Heart left ventricle (tissue), 16 donors: ENCODE measurements around the gene ASAP2. TPM values are rescaled to one million over a fixed set of nuclear protein-coding genes. Genes with fewer than 3 reads are reported as not detected.
A peak's percentile ranks its signal among the peaks of the same experiment; 100 is the strongest.

Experiments used
- ATAC-seq, 4 donors: fragments of 200-7000 bp; cut with Tn5 transposase; one replicate each; pipeline ENCODE4 v1.9.1; 2020 to 2022; ENCODE audit warnings: moderate library complexity in 4 of 4, mild to moderate bottlenecking in 3 of 4, moderate number of reproducible peaks in 1 of 4
- DNase-seq, 5 donors: peaks; one replicate each; pipeline ENCODE4 v3.0.0-alpha.2; 2020
- H3K27ac ChIP-seq, 12 donors: fragments of 200-600 bp; sonication (generic) in 4 of 12; one replicate each; pipeline versions ENCODE4 v1.5.0 to v1.8.0; 2016 to 2022; ENCODE audit warnings: mild to moderate bottlenecking in 2 of 12
- H3K27me3 ChIP-seq, 9 donors: fragments of 200-600 bp; sonication (generic) in 2 of 9; one replicate each; pipeline versions ENCODE4 v1.5.1 to v1.8.0; 2016 to 2022; ENCODE audit warnings: mild to moderate bottlenecking in 3 of 9
- H3K36me3 ChIP-seq, 9 donors: fragments of 200-600 bp; sonication (generic) in 2 of 9; one replicate each; pipeline versions ENCODE4 v1.5.0 to v1.8.0; 2018 to 2022; ENCODE audit warnings: mild to moderate bottlenecking in 2 of 9
- H3K4me1 ChIP-seq, 12 donors: fragments of 200-600 bp; sonication (generic) in 4 of 12; one replicate each; pipeline versions ENCODE4 v1.5.0 to v1.8.0; 2016 to 2022; ENCODE audit warnings: mild to moderate bottlenecking in 3 of 12
- H3K4me3 ChIP-seq, 12 donors: fragments of 200-600 bp; sonication (generic) in 4 of 12; one replicate each; pipeline versions ENCODE4 v1.5.0 to v1.8.0; 2017 to 2022; ENCODE audit warnings: mild to moderate bottlenecking in 9 of 12, moderate library complexity in 4 of 12
- H3K9me3 ChIP-seq, 12 donors: fragments of 200-600 bp; sonication (generic) in 4 of 12; one replicate each; pipeline versions ENCODE4 v1.5.0 to v1.8.0; 2016 to 2022; ENCODE audit warnings: mild to moderate bottlenecking in 1 of 12
- POLR2A ChIP-seq, 2 donors: fragments of 450-650 bp; IDR thresholded peaks; one replicate each; pipeline ENCODE4 v1.6.1; 2017; ENCODE audit warnings: antibody characterized with exemption in 2 of 2, mild to moderate bottlenecking in 2 of 2, moderate library complexity in 2 of 2
- WGBS, 4 donors: extraction: QIAGEN DNeasy Blood & Tissue Kit in 2 of 4; methylation state at CpG; one replicate each; pipeline versions ENCODE4 v1.1.5 to v1.1.7; 2013 to 2018; 5-methylcytosine and 5-hydroxymethylcytosine counted together
- intact Hi-C, 10 donors: fragments of 100-400 bp; cut with DNase I; formaldehyde crosslinking; loops; one replicate each; pipeline versions ENCODE4 v1.11.1 to v1.14.2; 2022
- polyA plus RNA-seq, 2 donors: library from polyadenylated mRNA; stranded (reverse); fragments of 200-250 nt; gene quantifications; one replicate each; pipeline ENCODE4 v1.2.3, GENCODE V29; 2013
- total RNA-seq, 9 donors: library from RNA; depleted of rRNA in 2 of 9; stranded (reverse); fragments of >200 nt in 2 of 9; fragmentation: NEBNext Ultra II Directional in 3 of 9; extraction: Animal tissue kit (Norgen Biotek cat#: 25700) in 3 of 9; gene quantifications; one replicate each; pipeline versions ENCODE4 v1.1.0 to v1.2.4, GENCODE V29; 2016 to 2023
- TF ChIP-seq, protein P1 (sequence below), 12 donors: fragments of 200-600 bp; sonication (generic) in 4 of 12; IDR thresholded peaks; one replicate each; pipeline versions ENCODE4 v1.5.0 to v1.8.0; 2018 to 2022; ENCODE audit warnings: antibody characterized with exemption in 12 of 12, mild to moderate bottlenecking in 5 of 12
- donor health status: ischemic (EF 13 %, LVEDD 7.1; RV severe dilation, severe dysfunction).
- donor health status: healthy with polysubstance abuse.
- donor health status: DM: no; HTN: yes; CAD: no.
- donor health status: DM: no; HTN: no; CAD: no.
- donor health status: ischemic (EF 25% LVEDD 6.9; RV normal size, moderate dysfunction).
- donor health status: ischemic (EF 25% LVEDD 5.7; RV mildly dilated, moderate dysfunction).
- donor health status: healthy.
- donor health status: DM: yes; HTN: yes; CAD: no.
- donor health status: ischemic (EF 35%, LVEDD 5.7; RV mildly dilated, moderate dysfunction).
- donor health status: nonischemic (EF 11% LVEDD 7.7; RV severe dilation, severe dysfunction).
- donor health status: DM: yes; HTN: yes; CAD: no.
- donor health status: PGD.
- donor health status: ischemic (EF 29% LVEDD 5.4; RV normal size, mild dysfunction).
- donor health status: nonischemic (EF 23%, LVEDD 6.1; RV moderate dilation, normal function).

ASAP2 gene
- total and polyA plus RNA-seq, 11 donors, result 6.7 to 17.0 (median 11.9) TPM

DNA sequence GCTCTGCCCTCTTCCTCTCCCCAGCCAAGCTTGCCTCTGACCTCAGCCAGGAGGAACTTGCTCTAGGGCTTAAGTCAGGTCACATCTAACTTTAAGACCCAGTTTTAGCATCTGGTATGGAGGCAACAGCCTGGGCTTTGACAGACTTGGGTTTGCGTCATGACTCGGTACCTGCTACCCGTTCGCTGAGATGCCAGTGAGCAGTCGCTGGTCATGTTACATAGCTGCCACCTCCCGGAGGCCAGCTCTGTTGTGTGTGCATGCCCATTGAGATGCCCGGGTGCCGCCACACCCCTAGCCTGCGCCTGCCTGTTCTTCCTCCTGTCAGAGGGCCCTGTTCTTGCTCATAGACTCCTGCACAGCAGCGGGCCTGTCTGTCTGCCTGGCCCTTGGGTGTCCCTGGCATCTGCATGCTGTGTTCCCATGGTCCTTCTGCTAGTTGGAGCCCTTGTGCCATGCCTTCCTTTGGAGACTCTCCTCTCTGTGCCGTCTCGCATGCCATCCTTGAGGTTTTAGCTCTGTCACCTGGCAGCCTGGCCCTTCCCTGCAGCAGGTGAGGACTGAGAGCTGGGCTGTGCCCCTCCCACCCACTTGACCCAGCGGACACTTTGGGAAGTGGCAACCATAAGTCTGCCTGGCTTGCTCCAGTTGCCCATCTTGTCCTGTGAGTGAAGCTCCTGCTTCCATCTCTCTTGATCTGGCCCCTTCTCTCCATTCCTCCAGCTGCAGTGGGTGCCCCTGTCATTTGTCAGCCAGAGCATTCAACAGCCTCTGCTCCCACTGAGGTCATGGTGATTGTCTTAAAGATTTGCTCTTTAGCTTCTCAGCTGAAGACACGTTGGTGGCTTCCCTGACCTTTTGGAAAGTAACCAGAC, 24.9 kb downstream of the ASAP2 start:
- Histone ChIP-seq H3K4me3 (no peak overlapping the region), H3K36me3 (no peaks in the 10 kb centered on the region), H3K27me3 (peaks cover 0 to 3% (median 0%) of the 10 kb centered on the region in 9 donors), H3K27ac (peak overlapping the region in 11 of 12 donors; percentile 17 to 76 (median 48)), H3K4me1 (peaks cover 47 to 100% (median 96%) of the 10 kb centered on the region in 12 donors), H3K9me3 (no peaks in the 10 kb centered on the region)
- 83 to 90% (median 86%) methylated on average over 8 to 14 of the region's 14 CpGs for WGBS, 4 donors
- ATAC-seq (no peak), DNase-seq (peak in 1 of 5 donors; percentile 67)
- intact Hi-C loops, result no loop called here
- TF ChIP-seq, protein P1, sequence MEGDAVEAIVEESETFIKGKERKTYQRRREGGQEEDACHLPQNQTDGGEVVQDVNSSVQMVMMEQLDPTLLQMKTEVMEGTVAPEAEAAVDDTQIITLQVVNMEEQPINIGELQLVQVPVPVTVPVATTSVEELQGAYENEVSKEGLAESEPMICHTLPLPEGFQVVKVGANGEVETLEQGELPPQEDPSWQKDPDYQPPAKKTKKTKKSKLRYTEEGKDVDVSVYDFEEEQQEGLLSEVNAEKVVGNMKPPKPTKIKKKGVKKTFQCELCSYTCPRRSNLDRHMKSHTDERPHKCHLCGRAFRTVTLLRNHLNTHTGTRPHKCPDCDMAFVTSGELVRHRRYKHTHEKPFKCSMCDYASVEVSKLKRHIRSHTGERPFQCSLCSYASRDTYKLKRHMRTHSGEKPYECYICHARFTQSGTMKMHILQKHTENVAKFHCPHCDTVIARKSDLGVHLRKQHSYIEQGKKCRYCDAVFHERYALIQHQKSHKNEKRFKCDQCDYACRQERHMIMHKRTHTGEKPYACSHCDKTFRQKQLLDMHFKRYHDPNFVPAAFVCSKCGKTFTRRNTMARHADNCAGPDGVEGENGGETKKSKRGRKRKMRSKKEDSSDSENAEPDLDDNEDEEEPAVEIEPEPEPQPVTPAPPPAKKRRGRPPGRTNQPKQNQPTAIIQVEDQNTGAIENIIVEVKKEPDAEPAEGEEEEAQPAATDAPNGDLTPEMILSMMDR (IDR thresholded peaks at IDR 0.05), result no peak
- no peak for TF ChIP-seq POLR2A (IDR thresholded peaks at IDR 0.05)

DNA sequence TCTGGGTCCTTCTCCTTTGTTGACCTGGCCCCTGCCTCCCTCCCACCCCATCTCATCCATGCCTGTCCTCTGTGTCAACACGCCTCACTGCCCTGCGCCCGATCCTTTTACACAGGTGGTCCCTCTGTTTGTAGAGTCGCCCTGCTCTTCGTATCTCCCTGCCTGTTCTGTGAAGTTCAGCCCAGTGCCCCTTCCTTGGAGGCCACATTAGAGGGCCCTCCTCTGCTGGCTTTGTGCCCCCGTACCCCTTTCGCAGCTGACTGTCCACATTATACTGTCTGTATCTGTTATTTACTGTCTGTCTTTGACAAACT, 25.5 kb downstream of the ASAP2 start:
- intact Hi-C loops, result no loop called here
- Histone ChIP-seq H3K27me3 (peaks cover 0 to 3% (median 0%) of the 10 kb centered on the region in 9 donors), H3K27ac (peak overlapping the region in 3 of 12 donors; percentile 17 to 31 (median 21)), H3K4me1 (peaks cover 47 to 100% (median 95%) of the 10 kb centered on the region in 12 donors), H3K4me3 (no peak overlapping the region), H3K9me3 (no peaks in the 10 kb centered on the region), H3K36me3 (no peaks in the 10 kb centered on the region)
- DNase-seq, result no peak
- WGBS, 4 donors, result 90 to 96% (median 92%) methylated on average over 7 of the region's 7 CpGs
- no peak for ATAC-seq
- TF ChIP-seq, protein P1 (IDR thresholded peaks at IDR 0.05), result no peak
- TF ChIP-seq POLR2A (IDR thresholded peaks at IDR 0.05), result no peak

DNA sequence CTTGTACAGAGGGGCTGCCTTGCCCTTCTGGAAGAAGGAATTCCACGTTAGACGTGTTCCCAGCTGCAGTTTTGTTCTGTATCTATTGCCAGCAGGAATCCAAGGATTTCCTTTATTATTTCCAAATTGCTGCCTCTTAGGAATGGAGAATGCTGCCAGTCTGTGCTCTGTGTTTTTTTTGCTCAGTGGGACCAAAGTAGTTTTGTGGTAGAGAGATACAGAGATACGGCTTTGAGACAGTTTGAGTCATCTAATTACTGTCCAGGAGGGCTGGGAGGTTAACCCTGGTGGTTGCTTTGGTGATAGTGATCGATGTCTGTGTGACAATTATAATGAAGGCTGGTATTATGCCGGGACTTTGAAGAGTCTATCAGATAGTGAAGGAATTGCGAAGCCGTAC, 26.3 kb downstream of the ASAP2 start:
- Histone ChIP-seq H3K27me3 (peaks cover 0 to 3% (median 0%) of the 10 kb centered on the region in 9 donors), H3K4me1 (peaks cover 45 to 100% (median 96%) of the 10 kb centered on the region in 12 donors), H3K4me3 (no peak overlapping the region), H3K36me3 (no peaks in the 10 kb centered on the region), H3K9me3 (no peaks in the 10 kb centered on the region), H3K27ac (peak overlapping the region in 2 of 12 donors; percentile 21 to 84)
- DNase-seq (no peak), ATAC-seq (no peak)
- 59 to 75% (median 67%) methylated on average over 7 of the region's 7 CpGs for WGBS, 4 donors
- TF ChIP-seq POLR2A (IDR thresholded peaks at IDR 0.05), result no peak
- TF ChIP-seq, protein P1 (IDR thresholded peaks at IDR 0.05), result no peak
- intact Hi-C loops, result no loop called here

GRCh38 chr2:9234680-9235146, 28.1 kb downstream of the ASAP2 start:
- H3K4me3 ChIP-seq, result no peak overlapping the region
- H3K27ac ChIP-seq, result peak overlapping the region; percentile 48 to 89 (median 76)
- TF ChIP-seq, protein P1 (IDR thresholded peaks at IDR 0.05), result no peak
- TF ChIP-seq POLR2A (IDR thresholded peaks at IDR 0.05), result no peak
- DNase-seq (no peak), ATAC-seq (peak in 3 of 4 donors; percentile 62 to 75 (median 65))
- intact Hi-C loops, result no loop called here
- H3K36me3 ChIP-seq, result no peaks in the 10 kb centered on the region
- H3K9me3 ChIP-seq, result no peaks in the 10 kb centered on the region
- peaks cover 41 to 100% (median 93%) of the 10 kb centered on the region in 12 donors for H3K4me1 ChIP-seq
- whole genome bisulfite sequencing, 4 donors, result 63 to 68% (median 65%) methylated on average over 9 of the region's 9 CpGs
- no peaks in the 10 kb centered on the region for H3K27me3 ChIP-seq
